NCI-H69 (cell line): Measurements from ENCODE around the gene ZNF160.
A peak's percentile ranks its signal among the peaks of the same experiment; 100 is the strongest.
"Not testable (repeated sequence)": the region's sequence is repeated elsewhere in the genome, so short reads cannot be mapped to it uniquely, and the experiment has no call there.

Source experiments
- DNase-seq: peaks from one replicate; lab custom pipeline; 2025; lab: John Stamatoyannopoulos, UW

ZNF160 gene

GRCh38 chr19:53091413-53092254 lies 11.6 kb downstream of the ZNF160 start:
- DNase-seq, result no peak

- no peak for DNase-seq
Measured at GRCh38 chr19:53088091-53088490, 15.1 kb downstream of the ZNF160 start.

GRCh38 chr19:53086949-53087348 lies 16.3 kb downstream of the ZNF160 start:
- DNase-seq, result no peak

- DNase-seq, result no peak
Measured at GRCh38 chr19:53085496-53085895, 17.7 kb downstream of the ZNF160 start.

GRCh38 chr19:53082929-53083328 lies 20.3 kb downstream of the ZNF160 start:
- no peak for DNase-seq

- no peak for DNase-seq
Measured at GRCh38 chr19:53079313-53079924, 23.8 kb downstream of the ZNF160 start.

- DNase-seq, result no peak
Measured at GRCh38 chr19:53078668-53079067, 24.6 kb downstream of the ZNF160 start.

GRCh38 chr19:53076984-53077383 lies 26.2 kb downstream of the ZNF160 start:
- peak; percentile 44 for DNase-seq

- no peak for DNase-seq
Measured at GRCh38 chr19:53068834-53069233, 34.4 kb downstream of the ZNF160 start.

GRCh38 chr19:53068199-53068598 lies 35.0 kb downstream of the ZNF160 start:
- DNase-seq, result no peak

GRCh38 chr19:53057904-53058580 lies 45.2 kb downstream of the ZNF160 start:
- DNase-seq, result peak; percentile 60

GRCh38 chr19:53055117-53055516 lies 48.1 kb downstream of the ZNF160 start:
- no peak for DNase-seq

GRCh38 chr19:53047379-53047778 lies 55.8 kb downstream of the ZNF160 start:
- DNase-seq, result no peak

GRCh38 chr19:53045536-53045935 lies 57.7 kb downstream of the ZNF160 start:
- DNase-seq, result peak; percentile 11

GRCh38 chr19:53041366-53041765 lies 61.9 kb downstream of the ZNF160 start:
- no peak for DNase-seq

- peak; percentile 76 for DNase-seq
Measured at GRCh38 chr19:53037101-53038097, 65.8 kb downstream of the ZNF160 start.

- DNase-seq, result peak; percentile 48
Measured at GRCh38 chr19:53034948-53035675, 68.1 kb downstream of the ZNF160 start.

GRCh38 chr19:53034054-53034453 lies 69.2 kb downstream of the ZNF160 start:
- DNase-seq, result no peak

GRCh38 chr19:53028306-53028705 lies 74.9 kb downstream of the ZNF160 start:
- not testable (repeated sequence) for DNase-seq

GRCh38 chr19:53019684-53020083 lies 83.5 kb downstream of the ZNF160 start:
- peak; percentile 57 for DNase-seq
